HG03139 (cell line): Measurements from ENCODE around the gene MRO.
A peak's percentile ranks its signal among the peaks of the same experiment; 100 is the strongest.
"Not testable (repeated sequence)": the region's sequence is repeated elsewhere in the genome, so short reads cannot be mapped to it uniquely, and the experiment has no call there.

ENCODE experiments used
- ATAC-seq: cut with Tn5 transposase; IDR thresholded peaks from one replicate; pipeline ENCODE4 v1.9.1; 2021; ENCODE audit not compliant: unreplicated experiment

The MRO gene

GRCh38 chr18:50836521-50836957 lies 16.7 kb upstream of the MRO start:
- no peak for ATAC-seq

GRCh38 chr18:50833496-50833895 lies 13.7 kb upstream of the MRO start:
- not testable (repeated sequence) for ATAC-seq

GRCh38 chr18:50832754-50833153 lies 12.9 kb upstream of the MRO start:
- no peak for ATAC-seq

GRCh38 chr18:50830544-50830943 lies 10.7 kb upstream of the MRO start:
- ATAC-seq: peak; percentile 51

GRCh38 chr18:50829644-50830043 lies 9.8 kb upstream of the MRO start:
- ATAC-seq: no peak

- no peak for ATAC-seq
Measured at GRCh38 chr18:50826027-50826426, 6.2 kb upstream of the MRO start.

- ATAC-seq: no peak
Measured at GRCh38 chr18:50825621-50826020, 5.8 kb upstream of the MRO start.

GRCh38 chr18:50822756-50823155 lies 2.9 kb upstream of the MRO start:
- no peak for ATAC-seq

GRCh38 chr18:50820901-50821520 lies 1.2 kb upstream of the MRO start:
- ATAC-seq: no peak

GRCh38 chr18:50819027-50819727 lies 639 bp downstream of the MRO start:
- ATAC-seq: no peak

GRCh38 chr18:50816419-50817166 lies 3.2 kb downstream of the MRO start:
- no peak for ATAC-seq

- ATAC-seq: no peak
Measured at GRCh38 chr18:50814395-50814794, 5.4 kb downstream of the MRO start.

- ATAC-seq: no peak
Measured at GRCh38 chr18:50813353-50813752, 6.5 kb downstream of the MRO start.

- ATAC-seq: no peak
Measured at GRCh38 chr18:50812834-50813233, 7.0 kb downstream of the MRO start.

- ATAC-seq: no peak
Measured at GRCh38 chr18:50807176-50807575, 12.6 kb downstream of the MRO start.

- ATAC-seq: no peak
Measured at GRCh38 chr18:50806208-50806616, 13.6 kb downstream of the MRO start.

GRCh38 chr18:50805732-50806131 lies 14.1 kb downstream of the MRO start:
- ATAC-seq: no peak

- ATAC-seq: no peak
Measured at GRCh38 chr18:50803592-50803991, 16.2 kb downstream of the MRO start.

GRCh38 chr18:50802141-50802540 lies 17.7 kb downstream of the MRO start:
- no peak for ATAC-seq

- no peak for ATAC-seq
Measured at GRCh38 chr18:50797142-50797541, 22.7 kb downstream of the MRO start.

GRCh38 chr18:50796495-50796894 lies 23.3 kb downstream of the MRO start:
- ATAC-seq: no peak
